IMR-90 (cell line): ENCODE results near the gene RAB36. TPM values are rescaled to one million over a fixed set of nuclear protein-coding genes. Genes with fewer than 3 reads are reported as not detected.

Source experiments
- ATAC-seq: fragments of 200-7000 bp; cut with Tn5 transposase; 2 replicates; pipeline ENCODE4 v1.9.1; 2020; ENCODE audit warnings: low read depth, mild to moderate bottlenecking, moderate library complexity
- BruUV-seq: library from RNA; stranded (reverse); fragments of 400-500 nt; replicated peaks from 2 replicates; lab custom pipeline; 2021; lab: Mats Ljungman, UMichigan
- CTCF ChIA-PET: fragments of 300-600 bp; formaldehyde crosslinking; extraction: SDS; loops from one replicate; lab custom pipeline; 2021; ENCODE audit warnings: antibody characterized with exemption; lab: Yijun Ruan, JAX
- POLR2A ChIA-PET: fragments of 300-600 bp; sonication (Branson Sonifier 250); formaldehyde crosslinking; loops from one replicate; lab custom pipeline; 2022; ENCODE audit warnings: antibody characterized with exemption; ENCODE audit not compliant: unreplicated experiment; lab: Charles Lee
- DNase-seq: peaks from one replicate; pipeline ENCODE4 v3.0.0; 2013
- H2AFZ ChIP-seq: replicated peaks from 2 replicates; pipeline ENCODE3; 2013; ENCODE audit warnings: low read length, mild to moderate bottlenecking; ENCODE audit not compliant: poor library complexity
- H2AK5ac ChIP-seq: 2 replicates; pipeline ENCODE4 v1.6.1; 2013; ENCODE audit warnings: low read depth, low read length, inconsistent platforms
- H2AK9ac ChIP-seq: replicated peaks from 2 replicates; pipeline ENCODE3; 2013; ENCODE audit warnings: mild to moderate bottlenecking, low read depth, low read length, moderate library complexity; ENCODE audit not compliant: poor library complexity
- H2BK120ac ChIP-seq: 2 replicates; pipeline ENCODE4 v1.6.1; 2013; ENCODE audit warnings: low read depth, low read length, inconsistent platforms
- H2BK15ac ChIP-seq: 3 replicates; pipeline ENCODE4 v1.6.1; 2013; ENCODE audit warnings: low read depth, low read length, inconsistent platforms
- H2BK20ac ChIP-seq: 2 replicates; pipeline ENCODE4 v1.6.1; 2013; ENCODE audit warnings: low read depth, mild to moderate bottlenecking, inconsistent platforms, low read length, moderate library complexity
- H2BK5ac ChIP-seq: 2 replicates; pipeline ENCODE4 v1.6.1; 2013; ENCODE audit warnings: mild to moderate bottlenecking, low read depth, low read length, inconsistent platforms; ENCODE audit not compliant: poor library complexity, severe bottlenecking
- H3K14ac ChIP-seq: replicated peaks from 2 replicates; pipeline ENCODE4 v1.6.1; 2013; ENCODE audit warnings: low read depth, low read length, inconsistent platforms
- H3K18ac ChIP-seq: 2 replicates; pipeline ENCODE4 v1.6.1; 2013; ENCODE audit warnings: low read depth, low read length, control low read depth
- H3K23ac ChIP-seq: 2 replicates; pipeline ENCODE4 v1.6.1; 2013; ENCODE audit warnings: low read depth, low read length, inconsistent platforms
- H3K27ac ChIP-seq: 2 replicates; pipeline ENCODE4 v1.5.1; 2013; ENCODE audit warnings: mild to moderate bottlenecking, control low read depth, low read length; ENCODE audit not compliant: insufficient read depth
- H3K27me3 ChIP-seq: 2 replicates; pipeline ENCODE4 v1.6.1; 2013; ENCODE audit warnings: low read length; ENCODE audit not compliant: control insufficient read depth, insufficient read depth
- H3K36me3 ChIP-seq: 2 replicates; pipeline ENCODE4 v1.6.1; 2013; ENCODE audit warnings: low read length, mixed read lengths; ENCODE audit not compliant: control insufficient read depth, insufficient read depth
- H3K4ac ChIP-seq: 2 replicates; pipeline ENCODE4 v1.6.1; 2013; ENCODE audit warnings: low read depth, low read length, inconsistent platforms
- H3K4me1 ChIP-seq: 2 replicates; pipeline ENCODE4 v1.6.1; 2013; ENCODE audit warnings: low read length, mixed read lengths; ENCODE audit not compliant: control insufficient read depth, insufficient read depth
- H3K4me2 ChIP-seq: 2 replicates; pipeline ENCODE4 v1.6.1; 2013; ENCODE audit warnings: low read depth, mild to moderate bottlenecking, control low read depth, low read length, moderate library complexity
- H3K4me3 ChIP-seq: 2 replicates; pipeline ENCODE4 v1.5.1; 2013; ENCODE audit warnings: low read depth, mild to moderate bottlenecking, control low read depth, low read length, moderate library complexity; ENCODE audit not compliant: insufficient read depth
- H3K56ac ChIP-seq: 2 replicates; pipeline ENCODE4 v1.6.1; 2013; ENCODE audit warnings: low read length, inconsistent platforms; ENCODE audit not compliant: insufficient read depth; ENCODE audit errors: extremely low read depth
- H3K79me1 ChIP-seq, 2 experiments: 2 replicates each; pipeline ENCODE4 v1.6.1; 2013; ENCODE audit warnings: low read length in 2 of 2, inconsistent platforms in 1 of 2, low read depth in 1 of 2
- H3K9ac ChIP-seq: 2 replicates; pipeline ENCODE4 v1.6.1; 2013; ENCODE audit warnings: low read depth, low read length, control low read depth
- H3K9me1 ChIP-seq: 2 replicates; pipeline ENCODE4 v1.6.1; 2013; ENCODE audit warnings: low read length, inconsistent platforms; ENCODE audit not compliant: insufficient read depth
- H3K9me3 ChIP-seq: 2 replicates; pipeline ENCODE4 v1.6.1; 2013; ENCODE audit warnings: low read length; ENCODE audit not compliant: control insufficient read depth, insufficient read depth
- H4K20me1 ChIP-seq: 2 replicates; pipeline ENCODE4 v1.6.1; 2013; ENCODE audit warnings: low read length, inconsistent platforms; ENCODE audit not compliant: insufficient read depth
- H4K5ac ChIP-seq: 2 replicates; pipeline ENCODE4 v1.6.1; 2013; ENCODE audit warnings: mild to moderate bottlenecking, low read depth, low read length, control low read depth
- H4K8ac ChIP-seq, 2 experiments: 2 replicates each; pipeline ENCODE4 v1.6.1; 2013; ENCODE audit warnings: low read depth in 2 of 2, low read length in 2 of 2, control low read depth in 1 of 2, inconsistent platforms in 1 of 2
- H4K91ac ChIP-seq: 2 replicates; pipeline ENCODE4 v1.6.1; 2013; ENCODE audit warnings: low read depth, low read length, inconsistent platforms; ENCODE audit not compliant: insufficient read depth
- BHLHE40 ChIP-seq: fragments of 150-350 bp; IDR thresholded peaks from 2 replicates; pipeline ENCODE4 v1.6.1; 2016; ENCODE audit warnings: mild to moderate bottlenecking, low read depth, low read length
- CEBPB ChIP-seq: IDR thresholded peaks from 2 replicates; pipeline ENCODE4 v1.6.1; 2012; ENCODE audit warnings: low read depth, low read length, improper control_type of control experiment
- FOS ChIP-seq: fragments of 150-350 bp; IDR thresholded peaks from 2 replicates; pipeline ENCODE4 v1.6.1; 2016; ENCODE audit warnings: low read depth, low read length
- MAFK ChIP-seq: IDR thresholded peaks from 2 replicates; pipeline ENCODE4 v1.6.1; 2012; ENCODE audit warnings: low read depth, low read length, improper control_type of control experiment
- MAZ ChIP-seq: IDR thresholded peaks from 2 replicates; pipeline ENCODE4 v1.6.1; 2012; ENCODE audit warnings: low read depth, mild to moderate bottlenecking, low read length, improper control_type of control experiment, moderate library complexity, borderline replicate concordance
- MXI1 ChIP-seq: IDR thresholded peaks from 2 replicates; pipeline ENCODE4 v1.6.1; 2012; ENCODE audit warnings: low read depth, mild to moderate bottlenecking, low read length, moderate library complexity, borderline replicate concordance
- NFE2L2 ChIP-seq: fragments of 150-350 bp; IDR thresholded peaks from 2 replicates; pipeline ENCODE4 v1.6.1; 2016; ENCODE audit warnings: low read depth, mild to moderate bottlenecking, low read length
- POLR2A ChIP-seq: IDR thresholded peaks from 2 replicates; pipeline ENCODE4 v1.6.1; 2012; ENCODE audit warnings: mild to moderate bottlenecking, low read depth, low read length
- RAD21 ChIP-seq: IDR thresholded peaks from 2 replicates; pipeline ENCODE4 v1.6.1; 2012; ENCODE audit warnings: low read length, improper control_type of control experiment
- RCOR1 ChIP-seq: IDR thresholded peaks from 2 replicates; pipeline ENCODE4 v1.6.1; 2012; ENCODE audit warnings: mild to moderate bottlenecking, low read length, improper control_type of control experiment; ENCODE audit not compliant: insufficient replicate concordance
- RFX5 ChIP-seq: IDR thresholded peaks from 2 replicates; pipeline ENCODE4 v1.8.0; 2012; ENCODE audit warnings: low read depth, mild to moderate bottlenecking, low read length, moderate library complexity
- SMC3 ChIP-seq: fragments of 150-350 bp; IDR thresholded peaks from 2 replicates; pipeline ENCODE4 v1.6.1; 2016; ENCODE audit warnings: low read depth, mild to moderate bottlenecking, antibody characterized with exemption, low read length, moderate library complexity
- WGBS, 2 experiments: methylation state at CpG; one replicate each; pipeline versions ENCODE4 v1.1.5 to v1.1.7; 2013; ENCODE audit warnings: missing lambda C conversion rate in 2 of 2; ENCODE audit not compliant: insufficient read length in 1 of 2; ENCODE audit errors: extremely low coverage in 2 of 2; 5-methylcytosine and 5-hydroxymethylcytosine counted together
- dilution Hi-C: fragments of 300-500 bp; cut with HindIII; formaldehyde crosslinking; loops from one replicate; pipeline ENCODE4 v1.14.3; 2018; ENCODE audit warnings: low sequenced_read_pairs; ENCODE audit not compliant: unreplicated experiment
- in situ Hi-C: fragments of 300-500 bp; cut with MboI; formaldehyde crosslinking; loops from 3 replicates; pipeline ENCODE4 v1.14.3; 2019; ENCODE audit warnings: low sequenced_read_pairs, inconsistent platforms, mixed read lengths
- intact Hi-C: fragments of 100-400 bp; cut with micrococcal nuclease; formaldehyde crosslinking; loops from 2 replicates; pipeline ENCODE4 v1.10.0; 2022
- polyA plus RNA-seq, 3 experiments: library from polyadenylated mRNA; depleted of rRNA; stranded (reverse); fragments of >200 nt; gene quantifications; 2 replicates each; pipeline ENCODE4 v1.2.3, GENCODE V29; 2012; ENCODE audit warnings: low replicate concordance in 1 of 3
- total RNA-seq: library from RNA; depleted of rRNA; stranded (reverse); fragments of >200 nt; gene quantifications from 2 replicates; pipeline ENCODE4 v1.2.3, GENCODE V29; 2012
- TF ChIP-seq, protein P1 (sequence below): fragments of 150-350 bp; IDR thresholded peaks from 2 replicates; pipeline ENCODE4 v1.6.1; 2017; ENCODE audit warnings: mild to moderate bottlenecking, antibody characterized with exemption, low read length, low read depth
- TF ChIP-seq, protein P2 (sequence below): conservative IDR thresholded peaks from 2 replicates; pipeline ENCODE4 v1.5.1; 2012; ENCODE audit warnings: mild to moderate bottlenecking, low read depth, low read length, improper control_type of control experiment
- TF ChIP-seq, protein P3 (sequence below): fragments of 150-350 bp; IDR thresholded peaks from 2 replicates; pipeline ENCODE4 v1.6.1; 2016; ENCODE audit warnings: low read depth, mild to moderate bottlenecking, low read length, moderate library complexity, borderline replicate concordance

RAB36 gene
- total and polyA plus RNA-seq, 2 of the 4 experiments (the other 2 are of a cell fraction): 3.6 to 4.0 TPM

DNA sequence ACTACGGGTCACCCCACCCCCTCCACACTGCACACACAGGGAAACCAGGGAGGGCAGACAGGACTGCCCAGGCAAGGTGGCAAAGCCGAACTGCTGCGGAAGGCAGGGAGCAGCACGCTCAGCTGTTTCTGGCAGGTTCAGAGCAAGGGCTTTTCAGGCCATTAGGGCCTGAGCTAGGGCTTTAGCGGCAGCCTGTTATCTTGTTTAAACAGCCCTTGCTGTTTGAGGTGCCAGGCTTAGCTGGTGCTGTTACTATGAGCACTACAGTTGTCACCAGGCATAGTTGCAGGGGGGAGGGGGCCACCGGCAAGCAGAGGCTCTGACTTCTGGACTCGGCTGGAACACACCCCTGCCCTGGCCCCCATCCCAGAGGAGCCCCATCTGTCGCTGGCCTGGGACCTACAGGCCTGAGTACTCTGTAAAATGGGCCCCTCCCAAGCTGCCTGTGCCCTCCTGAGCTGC lies 38.3 kb upstream of the RAB36 start:
- H3K9me3 ChIP-seq: no peaks in the 10 kb centered on the region
- H2BK15ac ChIP-seq: no peak overlapping the region
- H3K23ac ChIP-seq: no peak overlapping the region
- ATAC-seq (no peak), DNase-seq (no peak)
- H2AFZ ChIP-seq: no peak overlapping the region
- no peak overlapping the region for H3K9ac ChIP-seq
- peak overlapping the region; percentile 15 for H2AK9ac ChIP-seq
- no TSS peak for BruUV-seq
- no peak overlapping the region for H2BK5ac ChIP-seq
- no peak overlapping the region for H3K4me3 ChIP-seq
- no peaks in the 10 kb centered on the region for H3K9me1 ChIP-seq
- in situ Hi-C loops (no loop called here), intact Hi-C loops (no loop called here), dilution Hi-C loops (no loop called here)
- no peaks in the 10 kb centered on the region for H3K4me1 ChIP-seq
- no peak overlapping the region for H3K14ac ChIP-seq
- H4K5ac ChIP-seq: no peak overlapping the region
- H2BK120ac ChIP-seq: no peak overlapping the region
- no peak overlapping the region for H3K4me2 ChIP-seq
- no peaks in the 10 kb centered on the region for H4K20me1 ChIP-seq
- ChIA-PET POLR2A (no interaction called here), CTCF (no interaction called here)
- H3K27me3 ChIP-seq: peaks cover 2% of the 10 kb centered on the region; the same call in 1 of the 2 replicates
- H3K79me1 ChIP-seq: no peaks in the 10 kb centered on the region
- no peak overlapping the region for H3K4ac ChIP-seq
- H3K36me3 ChIP-seq: no peaks in the 10 kb centered on the region
- H3K18ac ChIP-seq: no peak overlapping the region
- no peak overlapping the region for H4K8ac ChIP-seq
- TF ChIP-seq MXI1 (no peak), RCOR1 (no peak), RFX5 (no peak), MAFK (no peak), FOS (no peak), BHLHE40 (no peak), MAZ (no peak), NFE2L2 (no peak), POLR2A (no peak), RAD21 (no peak), CEBPB (no peak), SMC3 (no peak)
- TF ChIP-seq, protein P1, sequence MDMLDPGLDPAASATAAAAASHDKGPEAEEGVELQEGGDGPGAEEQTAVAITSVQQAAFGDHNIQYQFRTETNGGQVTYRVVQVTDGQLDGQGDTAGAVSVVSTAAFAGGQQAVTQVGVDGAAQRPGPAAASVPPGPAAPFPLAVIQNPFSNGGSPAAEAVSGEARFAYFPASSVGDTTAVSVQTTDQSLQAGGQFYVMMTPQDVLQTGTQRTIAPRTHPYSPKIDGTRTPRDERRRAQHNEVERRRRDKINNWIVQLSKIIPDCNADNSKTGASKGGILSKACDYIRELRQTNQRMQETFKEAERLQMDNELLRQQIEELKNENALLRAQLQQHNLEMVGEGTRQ: no peak
- TF ChIP-seq, protein P2, sequence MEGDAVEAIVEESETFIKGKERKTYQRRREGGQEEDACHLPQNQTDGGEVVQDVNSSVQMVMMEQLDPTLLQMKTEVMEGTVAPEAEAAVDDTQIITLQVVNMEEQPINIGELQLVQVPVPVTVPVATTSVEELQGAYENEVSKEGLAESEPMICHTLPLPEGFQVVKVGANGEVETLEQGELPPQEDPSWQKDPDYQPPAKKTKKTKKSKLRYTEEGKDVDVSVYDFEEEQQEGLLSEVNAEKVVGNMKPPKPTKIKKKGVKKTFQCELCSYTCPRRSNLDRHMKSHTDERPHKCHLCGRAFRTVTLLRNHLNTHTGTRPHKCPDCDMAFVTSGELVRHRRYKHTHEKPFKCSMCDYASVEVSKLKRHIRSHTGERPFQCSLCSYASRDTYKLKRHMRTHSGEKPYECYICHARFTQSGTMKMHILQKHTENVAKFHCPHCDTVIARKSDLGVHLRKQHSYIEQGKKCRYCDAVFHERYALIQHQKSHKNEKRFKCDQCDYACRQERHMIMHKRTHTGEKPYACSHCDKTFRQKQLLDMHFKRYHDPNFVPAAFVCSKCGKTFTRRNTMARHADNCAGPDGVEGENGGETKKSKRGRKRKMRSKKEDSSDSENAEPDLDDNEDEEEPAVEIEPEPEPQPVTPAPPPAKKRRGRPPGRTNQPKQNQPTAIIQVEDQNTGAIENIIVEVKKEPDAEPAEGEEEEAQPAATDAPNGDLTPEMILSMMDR: no peak
- TF ChIP-seq, protein P3, sequence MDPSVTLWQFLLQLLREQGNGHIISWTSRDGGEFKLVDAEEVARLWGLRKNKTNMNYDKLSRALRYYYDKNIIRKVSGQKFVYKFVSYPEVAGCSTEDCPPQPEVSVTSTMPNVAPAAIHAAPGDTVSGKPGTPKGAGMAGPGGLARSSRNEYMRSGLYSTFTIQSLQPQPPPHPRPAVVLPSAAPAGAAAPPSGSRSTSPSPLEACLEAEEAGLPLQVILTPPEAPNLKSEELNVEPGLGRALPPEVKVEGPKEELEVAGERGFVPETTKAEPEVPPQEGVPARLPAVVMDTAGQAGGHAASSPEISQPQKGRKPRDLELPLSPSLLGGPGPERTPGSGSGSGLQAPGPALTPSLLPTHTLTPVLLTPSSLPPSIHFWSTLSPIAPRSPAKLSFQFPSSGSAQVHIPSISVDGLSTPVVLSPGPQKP: no peak
- 72% methylated on average over 3 of the region's 8 CpGs; no CpG with 5 or more reads in 1 of the 2 experiments for WGBS, 2 experiments
- H2AK5ac ChIP-seq: no peak overlapping the region
- H3K56ac ChIP-seq: no peak overlapping the region
- H4K91ac ChIP-seq: no peak overlapping the region
- H3K27ac ChIP-seq: no peak overlapping the region
- H2BK20ac ChIP-seq: no peak overlapping the region
